Dermis lymphatic vessel endothelial cell (primary cell): ENCODE results near the gene MRPS5. TPM values are rescaled to one million over a fixed set of nuclear protein-coding genes. Genes with fewer than 3 reads are reported as not detected.

Source experiments
- total RNA-seq: library from RNA; depleted of rRNA; stranded (reverse); fragments of >200 nt; gene quantifications from 2 replicates; pipeline ENCODE4 v1.2.1, GENCODE V29; 2014

Gene MRPS5
- total RNA-seq: 37.5 and 45.0 TPM in 2 replicates

DNA sequence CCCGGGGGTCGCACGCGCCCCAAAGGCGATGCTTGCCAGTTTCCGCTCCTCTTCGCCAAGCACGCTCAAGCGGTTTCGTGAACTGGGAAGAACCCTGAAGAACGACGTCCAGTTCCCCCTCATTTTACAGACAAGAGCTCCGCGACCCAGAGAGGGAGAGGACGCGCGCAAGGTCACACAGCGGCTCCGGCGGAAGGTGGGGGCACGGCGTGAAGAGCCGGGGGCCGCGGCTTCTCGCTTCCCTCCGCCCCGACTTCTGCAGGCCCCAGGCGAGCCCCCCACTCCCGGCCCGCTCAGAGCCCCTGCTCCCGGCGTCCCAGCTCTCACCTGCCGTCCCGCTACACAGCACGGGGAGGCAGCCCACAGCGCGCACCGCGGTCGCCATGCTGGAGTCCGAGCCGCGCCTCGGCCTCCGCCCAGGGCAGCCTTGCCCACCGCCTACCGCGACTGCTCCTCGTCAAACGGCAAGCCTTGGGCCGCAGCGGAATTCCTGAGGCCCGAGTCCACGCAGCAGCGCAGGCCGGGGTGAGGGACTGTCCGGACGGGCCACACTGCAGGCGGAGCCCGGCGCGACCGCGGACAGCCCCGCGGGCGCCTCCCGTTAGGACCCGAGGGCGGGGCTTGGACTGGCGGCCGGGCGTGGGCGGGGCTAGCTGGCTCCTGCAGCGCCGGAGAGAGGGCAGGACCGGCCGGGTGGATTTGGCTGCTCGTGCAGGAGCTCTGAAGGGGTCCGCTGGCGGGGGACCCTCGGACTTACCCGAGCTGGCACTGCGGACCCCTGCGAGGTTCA, at the start of gene MRPS5:
Gene MRPS5, minus strand, starts transcription at position 402 of the 790 bp plus-strand sequence. Its CDS starts 17 bp downstream, at position 385.

DNA sequence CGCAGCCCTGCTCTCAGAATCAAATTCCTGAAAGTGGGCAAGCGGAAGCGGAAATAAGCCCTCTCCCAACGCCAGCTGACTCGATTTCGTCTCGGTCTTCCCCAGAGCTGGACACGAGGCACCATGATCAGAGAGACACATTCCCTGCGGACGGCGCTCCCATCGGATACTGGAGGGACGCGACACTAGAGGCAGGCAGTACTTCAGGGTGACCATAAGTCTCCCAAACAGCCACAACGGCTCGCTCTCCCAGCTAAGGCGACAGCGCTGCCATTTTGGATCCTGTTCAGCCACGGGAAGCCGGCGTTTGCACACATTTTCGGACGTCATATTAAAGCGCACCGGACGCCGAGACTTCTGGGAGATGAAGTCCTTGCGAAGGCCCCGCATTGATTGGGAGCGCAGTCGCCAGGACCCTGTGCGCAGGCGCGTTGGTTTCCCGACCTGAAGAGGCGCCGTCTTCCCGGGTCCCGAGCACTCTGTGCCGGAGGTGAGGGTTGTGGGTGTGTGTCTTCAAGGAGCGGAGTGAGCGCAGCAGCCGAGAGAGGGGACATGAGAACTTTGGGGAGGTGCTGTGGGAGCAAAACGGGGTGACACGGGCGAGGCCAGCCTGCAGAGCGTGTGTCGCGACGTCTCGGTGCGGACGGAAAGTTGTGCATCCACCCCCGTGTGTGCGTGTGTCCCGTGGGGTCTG, 43.9 kb upstream of the MRPS5 start, which contains the start of gene ZNF2:
Gene ZNF2, plus strand, starts transcription at position 439 of the 694 bp plus-strand sequence. CDS start 10,418 bp downstream, outside the sequence.

DNA sequence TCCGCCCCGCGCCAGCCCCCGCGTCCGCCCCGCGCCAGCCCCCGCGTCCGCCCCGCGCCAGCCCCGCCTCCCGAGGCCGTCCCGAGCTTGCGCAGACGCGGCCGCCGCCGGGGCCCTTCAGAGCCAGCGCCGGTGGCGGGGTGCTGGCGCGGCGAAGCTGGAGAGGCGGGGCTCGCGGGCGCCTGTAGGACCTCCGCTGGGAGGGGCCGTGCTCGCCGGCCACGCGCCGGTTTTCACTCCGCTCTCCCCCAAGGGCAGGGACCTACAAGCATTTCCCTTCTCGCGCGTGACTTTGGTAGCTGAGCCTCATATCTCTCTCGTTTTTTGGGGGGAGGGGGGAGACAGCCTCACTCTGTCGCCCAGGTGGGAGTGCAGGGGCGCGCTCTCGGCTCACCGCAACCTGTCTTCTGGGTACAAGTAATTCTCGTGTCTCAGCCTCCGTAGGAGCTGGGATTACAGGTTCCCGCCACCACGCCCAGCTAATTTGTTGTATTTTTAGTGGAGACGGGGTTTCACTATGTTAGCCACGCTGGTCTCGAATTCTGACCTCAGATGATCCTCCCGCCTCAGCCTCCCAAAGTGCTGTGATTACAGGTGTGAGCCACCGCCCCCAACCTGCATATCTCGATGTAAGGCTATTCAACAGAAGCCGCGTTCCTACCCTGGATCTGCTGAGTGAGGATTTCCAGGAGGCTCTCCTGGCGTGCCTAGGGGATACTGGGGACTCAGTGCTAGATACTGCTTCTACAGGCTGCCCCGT, 38.3 kb upstream of the MRPS5 start, which contains the start of gene ZNF514:
Gene ZNF514, minus strand, starts transcription at position 159 of the 760 bp plus-strand sequence. CDS start 6,595 bp downstream, outside the sequence.

Other genes starting within 250 kb of the MRPS5 start
- not detected in 2 replicates for gene MAL, start 96.1 kb downstream of the MRPS5 start, total RNA-seq
- 8.3 and 14.6 TPM in 2 replicates for gene ZNF514, start 38.0 kb upstream of the MRPS5 start, total RNA-seq
- gene ZNF2, start 44.0 kb upstream of the MRPS5 start, total RNA-seq: 6.8 and 9.3 TPM in 2 replicates
- 3.6 and 7.4 TPM in 2 replicates for gene ZNF892, start 85.7 kb upstream of the MRPS5 start, total RNA-seq
- 0.09 and 0.22 TPM in 2 replicates for gene PROM2, start 152.6 kb upstream of the MRPS5 start, total RNA-seq
- gene KCNIP3, start 175.5 kb upstream of the MRPS5 start, total RNA-seq: 0.11 and 0.17 TPM in 2 replicates